GM21529 (cell line): ENCODE results near the gene NARF.
"Not testable (repeated sequence)": the region's sequence is repeated elsewhere in the genome, so short reads cannot be mapped to it uniquely, and the experiment has no call there.

Experiments
- ATAC-seq: cut with Tn5 transposase; IDR thresholded peaks from one replicate; pipeline ENCODE4 v1.9.1; 2021; ENCODE audit not compliant: unreplicated experiment

Gene NARF

GRCh38 chr17:82445542-82445941 is 13.0 kb upstream of the NARF start:
- no peak for ATAC-seq

- ATAC-seq, result no peak
These were observed 12.4 kb upstream of the NARF start for GRCh38 chr17:82446124-82446523.

DNA sequence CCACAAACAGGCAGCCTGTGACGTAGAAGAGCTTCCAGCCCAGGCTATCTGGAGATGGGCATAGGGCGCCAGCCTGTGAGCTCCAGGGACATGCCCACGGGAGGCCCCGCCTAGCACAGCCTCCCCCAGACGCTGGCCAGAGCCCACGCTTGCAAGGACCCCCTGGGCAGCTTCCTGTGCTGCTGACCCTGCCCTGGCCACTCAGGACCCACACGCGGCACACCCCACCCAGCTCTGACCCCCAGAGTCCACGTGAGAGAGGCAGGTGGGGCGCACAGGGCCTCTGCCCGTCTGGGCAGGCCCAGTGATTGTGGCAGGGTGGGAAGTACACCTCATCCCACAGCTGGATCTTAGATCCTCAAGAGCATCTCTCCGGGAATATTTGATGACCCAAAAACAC is 11.9 kb upstream of the NARF start:
- no peak for ATAC-seq

- ATAC-seq, result no peak
These were observed 10.7 kb upstream of the NARF start for GRCh38 chr17:82447876-82448275.

DNA sequence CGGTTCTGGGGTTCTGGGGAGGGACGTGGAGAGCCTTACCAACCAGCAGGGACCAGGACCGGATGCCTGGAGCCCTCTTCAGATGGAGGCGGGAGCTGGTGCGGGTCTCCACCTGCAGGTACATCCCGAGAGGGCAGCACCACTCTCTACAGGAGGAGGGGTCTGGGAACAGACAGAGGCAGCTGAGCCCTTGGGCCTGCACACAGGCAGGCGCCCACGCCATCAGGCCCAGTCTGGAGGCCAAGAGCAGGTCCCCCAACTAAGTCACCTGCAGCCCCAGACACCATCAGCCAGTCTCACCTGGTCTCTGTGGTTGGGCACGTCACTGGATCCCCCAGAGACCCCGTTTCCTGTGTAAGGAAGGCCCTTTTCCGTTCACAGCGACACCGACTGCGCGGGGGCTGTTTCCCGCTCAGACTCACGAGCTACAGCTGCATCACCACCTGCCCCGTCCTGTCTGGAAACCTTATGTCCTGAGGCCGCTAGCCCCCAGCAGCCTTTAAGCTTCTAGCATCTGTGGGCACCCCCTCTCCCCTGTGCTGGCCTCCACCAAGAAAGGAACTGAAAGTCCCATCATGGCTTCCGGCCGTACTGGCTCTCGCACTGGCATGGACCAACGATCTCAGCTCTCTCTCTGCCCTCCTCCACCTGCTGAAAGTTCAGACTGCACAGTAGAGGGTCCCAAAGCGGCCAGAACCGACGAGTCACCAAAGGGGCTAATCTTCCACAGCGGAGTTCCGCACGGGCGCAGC is 9.2 kb upstream of the NARF start:
- peak; percentile 50 for ATAC-seq

GRCh38 chr17:82449883-82450356 is 8.6 kb upstream of the NARF start:
- ATAC-seq, result no peak

- peak; percentile 59 for ATAC-seq
These were observed 8.0 kb upstream of the NARF start, which contains the start of gene CYBC1 for GRCh38 chr17:82450357-82451106. Gene CYBC1 (minus strand): TSS chr17:82450752. CDS start chr17:82449254, 1,498 bp downstream.

- no peak for ATAC-seq
These were observed 6.4 kb upstream of the NARF start for GRCh38 chr17:82452162-82452561.

- ATAC-seq, result not testable (repeated sequence)
These were observed 5.4 kb upstream of the NARF start for GRCh38 chr17:82453151-82453550.

- not testable (repeated sequence) for ATAC-seq
These were observed 4.8 kb upstream of the NARF start for GRCh38 chr17:82453706-82454105.

DNA sequence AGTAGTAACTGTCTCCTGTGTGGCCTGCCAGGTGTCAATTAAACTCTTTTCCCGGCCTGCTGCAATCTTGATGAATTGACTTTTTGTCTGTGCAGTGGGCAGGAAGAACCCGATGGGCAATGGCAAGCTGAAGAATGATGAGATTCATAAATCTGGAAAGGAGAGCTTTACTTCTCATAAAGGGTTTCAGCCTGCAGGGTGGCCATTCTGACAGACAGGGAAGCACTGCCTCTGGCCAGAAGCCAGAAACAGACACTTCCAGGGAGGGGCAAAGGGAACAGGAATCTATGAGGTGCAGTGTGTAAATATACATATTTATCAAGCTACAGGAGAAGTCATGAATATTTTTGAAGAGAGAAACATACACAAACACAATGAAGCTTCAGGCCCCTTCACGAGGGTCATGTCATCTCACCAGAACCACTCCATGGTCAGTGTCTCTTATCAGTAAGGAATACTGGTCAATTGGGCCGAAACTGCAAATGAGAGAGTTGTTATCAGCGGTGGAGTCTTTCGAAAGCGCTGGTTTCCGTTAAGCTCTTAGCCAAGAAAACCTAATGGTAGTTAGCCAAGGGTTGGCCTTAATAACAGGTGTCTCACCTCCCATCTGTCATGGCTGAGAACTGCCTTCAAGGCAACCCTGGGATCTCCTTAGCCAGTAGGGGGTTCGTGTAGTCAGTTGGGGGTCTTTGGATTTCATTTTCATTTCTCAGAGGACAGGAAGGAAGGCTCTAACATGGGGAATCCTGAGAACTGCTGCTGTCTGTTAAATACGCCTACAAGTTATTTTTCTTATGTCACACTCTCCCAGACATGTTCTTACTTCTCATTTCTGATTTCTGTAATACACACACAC is 1.2 kb upstream of the NARF start:
- ATAC-seq, result no peak

- ATAC-seq, result no peak
These were observed 687 bp upstream of the NARF start for GRCh38 chr17:82457929-82458178.

DNA sequence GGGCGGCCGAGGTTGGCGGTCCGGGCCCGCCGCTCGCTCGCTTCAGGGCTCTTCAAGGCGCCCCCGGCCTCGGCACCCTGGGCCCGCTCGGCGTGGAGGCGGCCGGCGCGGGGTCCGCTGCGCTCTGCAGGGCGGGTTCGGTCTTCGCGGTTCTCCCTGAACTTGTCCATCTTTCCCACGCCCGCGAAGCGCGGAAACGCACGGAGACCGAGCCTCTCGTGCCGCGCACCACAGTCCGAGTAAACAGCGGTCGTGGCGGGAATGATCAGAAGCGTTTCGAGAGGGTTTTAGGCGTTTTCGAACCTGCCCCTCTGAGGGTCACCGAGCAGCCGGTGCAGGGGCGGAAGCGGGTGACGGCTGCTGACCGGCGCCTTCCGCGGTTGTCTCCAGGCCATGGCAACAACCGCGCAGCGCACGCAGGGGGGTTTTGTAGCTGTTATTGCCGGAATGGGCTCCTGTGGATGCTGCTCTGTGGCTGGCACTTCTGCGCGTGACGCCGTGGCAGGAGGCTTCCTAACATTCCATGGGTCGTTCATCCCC is 414 bp downstream of the NARF start:
- no peak for ATAC-seq

DNA sequence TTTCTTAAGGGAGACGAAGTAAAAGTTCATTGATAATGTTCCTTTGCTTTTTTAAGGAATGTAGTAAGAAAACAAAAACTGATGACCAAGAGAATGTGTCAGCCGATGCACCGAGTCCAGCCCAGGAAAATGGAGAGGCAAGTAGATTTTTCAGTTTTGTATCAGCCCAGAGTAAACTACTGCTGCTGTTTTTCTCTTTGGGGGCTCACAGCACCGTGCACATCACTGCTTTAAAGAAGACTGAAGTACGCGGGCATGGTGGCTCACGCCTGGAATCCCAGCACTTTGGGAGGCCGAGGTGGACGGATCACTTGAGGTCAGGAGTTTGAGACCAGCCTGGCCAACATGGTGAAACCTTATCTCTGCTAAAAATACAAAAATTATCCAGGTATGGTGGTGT is 1.4 kb downstream of the NARF start:
- not testable (repeated sequence) for ATAC-seq

DNA sequence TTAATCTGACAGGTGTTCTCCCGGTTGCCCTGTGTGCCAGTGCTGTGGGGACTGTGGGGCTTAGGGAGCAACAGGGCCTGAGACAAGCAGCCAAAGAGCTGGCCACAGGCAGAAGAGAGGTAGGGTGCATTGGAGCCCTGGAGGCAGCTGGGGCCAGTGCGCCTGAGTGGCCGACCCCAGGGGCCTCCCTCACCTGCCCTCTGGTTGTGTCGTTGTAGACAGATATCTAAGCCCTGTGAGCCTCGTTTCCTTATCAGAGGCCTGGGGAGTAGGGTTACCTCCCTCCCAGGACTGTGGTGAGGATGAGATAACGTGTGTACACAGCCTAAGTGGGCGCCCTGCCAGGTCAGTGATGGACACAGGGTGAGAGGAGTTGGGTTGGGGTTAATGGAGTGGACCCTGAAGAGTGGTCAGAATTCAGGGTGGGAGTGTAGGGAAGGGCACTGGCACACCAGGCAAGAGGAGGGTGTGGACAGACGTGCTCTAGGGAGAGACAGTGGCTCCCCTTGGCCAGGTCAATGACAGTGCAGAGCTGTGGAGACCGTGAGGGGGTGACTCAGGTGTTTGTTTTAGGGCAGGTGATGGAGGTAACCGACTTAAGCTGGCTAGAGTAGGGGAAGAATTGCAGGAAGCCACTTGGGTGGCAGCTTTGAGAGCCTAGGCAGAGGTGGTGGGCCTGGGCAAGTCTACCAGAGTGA is 3.4 kb downstream of the NARF start:
- ATAC-seq, result no peak

DNA sequence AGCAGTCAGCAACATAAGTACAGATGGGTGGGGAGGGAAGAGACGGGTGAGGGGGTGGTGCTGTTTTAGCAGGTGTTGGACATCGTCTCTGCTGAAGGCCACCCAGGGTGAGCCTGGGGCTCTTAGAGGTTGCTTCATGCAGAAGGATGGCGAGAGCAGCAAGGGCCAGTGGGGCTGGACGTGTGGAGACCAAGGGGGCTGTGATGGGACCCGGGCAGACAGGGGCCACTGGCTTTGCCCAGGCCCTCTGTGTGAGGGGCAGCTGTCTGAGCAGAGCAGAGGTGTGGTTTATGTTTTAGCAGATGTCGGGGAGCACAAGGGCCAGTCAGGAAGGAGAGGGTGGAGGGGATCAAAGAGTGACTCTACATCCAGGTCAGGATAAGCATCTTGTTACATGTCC is 4.8 kb downstream of the NARF start:
- ATAC-seq, result no peak

- ATAC-seq, result no peak
These were observed 5.5 kb downstream of the NARF start for GRCh38 chr17:82463925-82464566.

- no peak for ATAC-seq
These were observed 6.0 kb downstream of the NARF start for GRCh38 chr17:82464567-82464929.

DNA sequence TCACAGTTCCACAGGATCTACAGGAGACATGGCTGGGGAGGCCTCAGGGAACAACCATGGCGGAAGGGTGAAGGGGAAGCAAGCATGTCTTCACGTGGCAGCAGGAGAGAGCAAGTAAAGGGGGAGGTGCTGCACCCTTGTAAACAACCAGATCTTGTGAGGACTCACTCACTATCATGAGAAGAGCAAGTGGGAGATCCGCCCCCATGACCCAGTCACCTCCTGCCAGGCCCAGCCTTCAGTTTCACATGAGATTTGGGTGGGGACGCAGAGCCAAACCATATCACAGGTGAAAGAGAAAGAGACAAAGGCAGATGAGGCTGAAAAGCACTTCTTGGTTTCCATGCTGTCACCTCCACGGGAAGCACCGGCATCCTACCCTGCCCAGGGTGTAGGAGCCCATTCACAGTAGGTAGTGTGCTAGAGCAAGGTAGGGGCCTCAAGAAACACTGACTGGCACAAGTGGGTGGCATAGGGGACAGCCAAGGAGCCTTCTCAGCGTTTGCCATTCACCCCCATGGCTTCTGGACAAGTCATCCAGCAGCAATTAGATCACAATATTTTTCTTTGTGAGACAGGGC is 6.6 kb downstream of the NARF start:
- no peak for ATAC-seq

GRCh38 chr17:82468692-82469091 is 10.2 kb downstream of the NARF start:
- ATAC-seq, result no peak
